HepG2 (cell line): ENCODE results near the gene CFAP90. TPM values are rescaled to one million over a fixed set of nuclear protein-coding genes. Genes with fewer than 3 reads are reported as not detected.

ENCODE experiments used
- ATRX ChIP-seq: sonication (generic); formaldehyde crosslinking; IDR thresholded peaks from 2 replicates; pipeline ENCODE4 v1.4.0; 2020; ENCODE audit warnings: missing genetic modification reagents, borderline replicate concordance
- HIVEP1 ChIP-seq: sonication (generic); formaldehyde crosslinking; IDR thresholded peaks from 2 replicates; pipeline ENCODE4 v1.4.0; 2020; ENCODE audit warnings: mild to moderate bottlenecking, missing genetic modification reagents
- NBN ChIP-seq: fragments of 450-650 bp; conservative IDR thresholded peaks from 2 replicates; pipeline ENCODE4 v1.6.1; 2017
- PRDM4 ChIP-seq: sonication (generic); formaldehyde crosslinking; IDR thresholded peaks from 2 replicates; pipeline ENCODE4 v1.9.0; 2021; ENCODE audit warnings: missing genetic modification reagents, borderline replicate concordance
- RBM22 ChIP-seq: fragments of 200-400 bp; formaldehyde crosslinking; optimal IDR thresholded peaks from 2 replicates; pipeline ENCODE3; 2017; ENCODE audit warnings: mild to moderate bottlenecking, low read length, moderate library complexity
- RCOR2 ChIP-seq: IDR thresholded peaks from 2 replicates; pipeline ENCODE4 v1.6.1; 2016; ENCODE audit warnings: missing biosample characterization, missing genetic modification reagents
- REL ChIP-seq: sonication (generic); formaldehyde crosslinking; conservative IDR thresholded peaks from 2 replicates; pipeline ENCODE4 v1.8.0; 2022; ENCODE audit warnings: mild to moderate bottlenecking, missing genetic modification reagents, moderate library complexity
- TFAP4 ChIP-seq: sonication (generic); IDR thresholded peaks from 2 replicates; pipeline ENCODE4 v1.6.1; 2016; ENCODE audit warnings: low read depth, borderline replicate concordance
- ZNF101 ChIP-seq: sonication (generic); formaldehyde crosslinking; IDR thresholded peaks from 2 replicates; pipeline ENCODE4 v1.4.0; 2020; ENCODE audit warnings: mild to moderate bottlenecking, low read depth, missing genetic modification reagents, borderline replicate concordance
- ZNF557 ChIP-seq: sonication (generic); formaldehyde crosslinking; IDR thresholded peaks from 2 replicates; pipeline ENCODE4 v1.4.0; 2020; ENCODE audit warnings: missing genetic modification reagents
- ZNF737 ChIP-seq: sonication (generic); formaldehyde crosslinking; IDR thresholded peaks from 2 replicates; pipeline ENCODE4 v1.5.0; 2020; ENCODE audit warnings: missing genetic modification reagents, mild to moderate bottlenecking, borderline replicate concordance
- polyA plus RNA-seq, 8 experiments: library from polyadenylated mRNA; depleted of rRNA in 3 of 8; stranded (reverse) in 7 of 8; unstranded in 1 of 8; fragments of >200 nt; fragmentation: Illumina TruSeq in 4 of 8; extraction: Trizol in 4 of 8; gene quantifications; 2 replicates each; pipeline versions ENCODE4 v1.2.1 to v1.2.3, GENCODE V29; 2011 to 2016; ENCODE audit warnings: low read depth in 4 of 8, missing spikeins in 1 of 8, mixed read lengths in 1 of 8; ENCODE audit not compliant: insufficient read depth in 1 of 8
- total RNA-seq, 5 experiments: library from RNA; depleted of rRNA; stranded (reverse); fragments of >200 nt; fragmentation: Illumina TruSeq; extraction: Trizol; gene quantifications; 2 replicates each; pipeline ENCODE4 v1.2.3, GENCODE V29; 2016; ENCODE audit warnings: low read depth in 1 of 5
- TF ChIP-seq, protein P1 (sequence below): sonication (generic); formaldehyde crosslinking; IDR thresholded peaks from 2 replicates; pipeline ENCODE4 v1.4.0; 2020; ENCODE audit warnings: missing genetic modification reagents
- TF ChIP-seq, protein P2 (sequence below): IDR thresholded peaks from 2 replicates; pipeline ENCODE4 v1.6.1; 2016; ENCODE audit warnings: mild to moderate bottlenecking
- TF ChIP-seq, protein P3 (sequence below): sonication (generic); formaldehyde crosslinking; IDR thresholded peaks from 2 replicates; pipeline ENCODE4 v1.4.0; 2020; ENCODE audit warnings: missing genetic modification reagents
- TF ChIP-seq, protein P4 (sequence below): IDR thresholded peaks from 2 replicates; pipeline ENCODE4 v1.6.1; 2016; ENCODE audit warnings: low read depth, control low read depth

The CFAP90 gene
- total and polyA plus RNA-seq, 2 of the 13 experiments (the other 11 are each of a cell fraction or from before 2014, with no cell fraction given), result 0.11 TPM; not detected in 1

GRCh38 chr5:7868773-7869473 lies 18.0 kb upstream of the CFAP90 start, which contains the start of the genes FASTKD3 and MTRR (continued):
- TF ChIP-seq PRDM4 (CRISPR knock-in tag) (no peak), RCOR2 (no peak), TFAP4 (0 out of 2 replicates have a peak, but pooled peaks have one; percentile 7), NBN (no peak), RBM22 (no peak), REL (CRISPR knock-in tag) (no peak), ATRX (no peak), ZNF737 (no peak), HIVEP1 (CRISPR knock-in tag) (peak; percentile 72; the same call in 1 of the 2 replicates), ZNF101 (CRISPR knock-in tag) (no peak), ZNF557 (CRISPR knock-in tag) (no peak)
- TF ChIP-seq, protein P1, sequence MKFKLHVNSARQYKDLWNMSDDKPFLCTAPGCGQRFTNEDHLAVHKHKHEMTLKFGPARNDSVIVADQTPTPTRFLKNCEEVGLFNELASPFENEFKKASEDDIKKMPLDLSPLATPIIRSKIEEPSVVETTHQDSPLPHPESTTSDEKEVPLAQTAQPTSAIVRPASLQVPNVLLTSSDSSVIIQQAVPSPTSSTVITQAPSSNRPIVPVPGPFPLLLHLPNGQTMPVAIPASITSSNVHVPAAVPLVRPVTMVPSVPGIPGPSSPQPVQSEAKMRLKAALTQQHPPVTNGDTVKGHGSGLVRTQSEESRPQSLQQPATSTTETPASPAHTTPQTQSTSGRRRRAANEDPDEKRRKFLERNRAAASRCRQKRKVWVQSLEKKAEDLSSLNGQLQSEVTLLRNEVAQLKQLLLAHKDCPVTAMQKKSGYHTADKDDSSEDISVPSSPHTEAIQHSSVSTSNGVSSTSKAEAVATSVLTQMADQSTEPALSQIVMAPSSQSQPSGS (CRISPR knock-in tag), result peak; percentile 14; the same call in 1 of the 2 replicates
- TF ChIP-seq, protein P2, sequence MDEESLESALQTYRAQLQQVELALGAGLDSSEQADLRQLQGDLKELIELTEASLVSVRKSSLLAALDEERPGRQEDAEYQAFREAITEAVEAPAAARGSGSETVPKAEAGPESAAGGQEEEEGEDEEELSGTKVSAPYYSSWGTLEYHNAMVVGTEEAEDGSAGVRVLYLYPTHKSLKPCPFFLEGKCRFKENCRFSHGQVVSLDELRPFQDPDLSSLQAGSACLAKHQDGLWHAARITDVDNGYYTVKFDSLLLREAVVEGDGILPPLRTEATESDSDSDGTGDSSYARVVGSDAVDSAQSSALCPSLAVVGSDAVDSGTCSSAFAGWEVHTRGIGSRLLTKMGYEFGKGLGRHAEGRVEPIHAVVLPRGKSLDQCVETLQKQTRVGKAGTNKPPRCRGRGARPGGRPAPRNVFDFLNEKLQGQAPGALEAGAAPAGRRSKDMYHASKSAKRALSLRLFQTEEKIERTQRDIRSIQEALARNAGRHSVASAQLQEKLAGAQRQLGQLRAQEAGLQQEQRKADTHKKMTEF (CRISPR knock-in tag), result peak; percentile 81; the same call in 1 of the 2 replicates
- TF ChIP-seq, protein P3, sequence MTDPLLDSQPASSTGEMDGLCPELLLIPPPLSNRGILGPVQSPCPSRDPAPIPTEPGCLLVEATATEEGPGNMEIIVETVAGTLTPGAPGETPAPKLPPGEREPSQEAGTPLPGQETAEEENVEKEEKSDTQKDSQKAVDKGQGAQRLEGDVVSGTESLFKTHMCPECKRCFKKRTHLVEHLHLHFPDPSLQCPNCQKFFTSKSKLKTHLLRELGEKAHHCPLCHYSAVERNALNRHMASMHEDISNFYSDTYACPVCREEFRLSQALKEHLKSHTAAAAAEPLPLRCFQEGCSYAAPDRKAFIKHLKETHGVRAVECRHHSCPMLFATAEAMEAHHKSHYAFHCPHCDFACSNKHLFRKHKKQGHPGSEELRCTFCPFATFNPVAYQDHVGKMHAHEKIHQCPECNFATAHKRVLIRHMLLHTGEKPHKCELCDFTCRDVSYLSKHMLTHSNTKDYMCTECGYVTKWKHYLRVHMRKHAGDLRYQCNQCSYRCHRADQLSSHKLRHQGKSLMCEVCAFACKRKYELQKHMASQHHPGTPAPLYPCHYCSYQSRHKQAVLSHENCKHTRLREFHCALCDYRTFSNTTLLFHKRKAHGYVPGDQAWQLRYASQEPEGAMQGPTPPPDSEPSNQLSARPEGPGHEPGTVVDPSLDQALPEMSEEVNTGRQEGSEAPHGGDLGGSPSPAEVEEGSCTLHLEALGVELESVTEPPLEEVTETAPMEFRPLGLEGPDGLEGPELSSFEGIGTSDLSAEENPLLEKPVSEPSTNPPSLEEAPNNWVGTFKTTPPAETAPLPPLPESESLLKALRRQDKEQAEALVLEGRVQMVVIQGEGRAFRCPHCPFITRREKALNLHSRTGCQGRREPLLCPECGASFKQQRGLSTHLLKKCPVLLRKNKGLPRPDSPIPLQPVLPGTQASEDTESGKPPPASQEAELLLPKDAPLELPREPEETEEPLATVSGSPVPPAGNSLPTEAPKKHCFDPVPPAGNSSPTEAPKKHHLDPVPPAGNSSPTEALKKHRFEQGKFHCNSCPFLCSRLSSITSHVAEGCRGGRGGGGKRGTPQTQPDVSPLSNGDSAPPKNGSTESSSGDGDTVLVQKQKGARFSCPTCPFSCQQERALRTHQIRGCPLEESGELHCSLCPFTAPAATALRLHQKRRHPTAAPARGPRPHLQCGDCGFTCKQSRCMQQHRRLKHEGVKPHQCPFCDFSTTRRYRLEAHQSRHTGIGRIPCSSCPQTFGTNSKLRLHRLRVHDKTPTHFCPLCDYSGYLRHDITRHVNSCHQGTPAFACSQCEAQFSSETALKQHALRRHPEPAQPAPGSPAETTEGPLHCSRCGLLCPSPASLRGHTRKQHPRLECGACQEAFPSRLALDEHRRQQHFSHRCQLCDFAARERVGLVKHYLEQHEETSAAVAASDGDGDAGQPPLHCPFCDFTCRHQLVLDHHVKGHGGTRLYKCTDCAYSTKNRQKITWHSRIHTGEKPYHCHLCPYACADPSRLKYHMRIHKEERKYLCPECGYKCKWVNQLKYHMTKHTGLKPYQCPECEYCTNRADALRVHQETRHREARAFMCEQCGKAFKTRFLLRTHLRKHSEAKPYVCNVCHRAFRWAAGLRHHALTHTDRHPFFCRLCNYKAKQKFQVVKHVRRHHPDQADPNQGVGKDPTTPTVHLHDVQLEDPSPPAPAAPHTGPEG (CRISPR knock-in tag), result no peak
- TF ChIP-seq, protein P4, sequence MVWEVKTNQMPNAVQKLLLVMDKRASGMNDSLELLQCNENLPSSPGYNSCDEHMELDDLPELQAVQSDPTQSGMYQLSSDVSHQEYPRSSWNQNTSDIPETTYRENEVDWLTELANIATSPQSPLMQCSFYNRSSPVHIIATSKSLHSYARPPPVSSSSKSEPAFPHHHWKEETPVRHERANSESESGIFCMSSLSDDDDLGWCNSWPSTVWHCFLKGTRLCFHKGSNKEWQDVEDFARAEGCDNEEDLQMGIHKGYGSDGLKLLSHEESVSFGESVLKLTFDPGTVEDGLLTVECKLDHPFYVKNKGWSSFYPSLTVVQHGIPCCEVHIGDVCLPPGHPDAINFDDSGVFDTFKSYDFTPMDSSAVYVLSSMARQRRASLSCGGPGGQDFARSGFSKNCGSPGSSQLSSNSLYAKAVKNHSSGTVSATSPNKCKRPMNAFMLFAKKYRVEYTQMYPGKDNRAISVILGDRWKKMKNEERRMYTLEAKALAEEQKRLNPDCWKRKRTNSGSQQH (CRISPR knock-in tag), result 0 out of 2 replicates have a peak, but pooled peaks have one; percentile 25
